Measurements from ENCODE around the gene TAF7L. TPM values are rescaled to one million over a fixed set of nuclear protein-coding genes. Genes with fewer than 3 reads are reported as not detected.
A peak's percentile ranks its signal among the peaks of the same experiment; 100 is the strongest.
"Not testable (repeated sequence)": the region's sequence is repeated elsewhere in the genome, so short reads cannot be mapped to it uniquely, and the experiment has no call there.

The TAF7L gene
- not detected for total RNA-seq

- Mint-ChIP-seq H3K9me3 (no peaks in the 10 kb centered on the region), H3K4me1 (no peaks in the 10 kb centered on the region), H3K36me3 (ENCODE audit: low read depth) (no peaks in the 10 kb centered on the region), H3K4me3 (no peak within 1 kb of the TSS), H3K27ac (no peak within 1 kb of the TSS), H3K27me3 (peaks cover 9% of the 10 kb centered on the region)
- POLR2A ChIA-PET = no interaction called here
- CTCF ChIA-PET = no interaction called here
- DNase-seq = no peak
Measured at GRCh38 chrX:101290957-101291603, at the start of gene TAF7L. TAF7L (minus strand) TSS chrX:101291334; CDS start chrX:101287543, 3,791 bp downstream.

- ChIA-PET CTCF (interaction anchor here (1.2 kb wide), 1 partner anchor 50 kb away, joined by 3 read pairs; no protein-coding TSS in a partner anchor), POLR2A (no interaction called here)
- no peak overlapping the region for H3K4me3 Mint-ChIP-seq
- H3K27me3 Mint-ChIP-seq = no peaks in the 10 kb centered on the region
- no peak for DNase-seq
- no peaks in the 10 kb centered on the region for H3K36me3 Mint-ChIP-seq (ENCODE audit: low read depth)
- H3K9me3 Mint-ChIP-seq = no peaks in the 10 kb centered on the region
- no peak overlapping the region for H3K27ac Mint-ChIP-seq
- no peaks in the 10 kb centered on the region for H3K4me1 Mint-ChIP-seq
Measured at GRCh38 chrX:101337776-101338271, 46.7 kb upstream of the TAF7L start.

- H3K36me3 Mint-ChIP-seq (ENCODE audit: low read depth); H3K27me3 Mint-ChIP-seq; DNase-seq; H3K9me3 Mint-ChIP-seq; POLR2A ChIA-PET; H3K27ac Mint-ChIP-seq; H3K4me1 Mint-ChIP-seq; H3K4me3 Mint-ChIP-seq; CTCF ChIA-PET: not testable (repeated sequence)
Measured at GRCh38 chrX:101334310-101334709, 43.2 kb upstream of the TAF7L start.

- POLR2A ChIA-PET; DNase-seq; H3K36me3 Mint-ChIP-seq (ENCODE audit: low read depth); H3K27ac Mint-ChIP-seq; H3K4me1 Mint-ChIP-seq; H3K27me3 Mint-ChIP-seq; H3K4me3 Mint-ChIP-seq; H3K9me3 Mint-ChIP-seq: not testable (repeated sequence)
- CTCF ChIA-PET = interaction anchor here (0.6 kb wide), 1 partner anchor 43 kb away, joined by 3 read pairs; no protein-coding TSS in a partner anchor
Measured at GRCh38 chrX:101326600-101326999, 35.5 kb upstream of the TAF7L start.

- ChIA-PET POLR2A (no interaction called here), CTCF (no interaction called here)
- DNase-seq = no peak
- Mint-ChIP-seq H3K27me3 (no peaks in the 10 kb centered on the region), H3K4me3 (no peak overlapping the region), H3K36me3 (ENCODE audit: low read depth) (no peaks in the 10 kb centered on the region), H3K9me3 (no peaks in the 10 kb centered on the region), H3K4me1 (no peaks in the 10 kb centered on the region), H3K27ac (no peak overlapping the region)
Measured at GRCh38 chrX:101303790-101304189, 12.7 kb upstream of the TAF7L start.

GRCh38 chrX:101295603-101296002 is 4.5 kb upstream of the TAF7L start:
- H3K4me3 Mint-ChIP-seq; H3K4me1 Mint-ChIP-seq; DNase-seq; CTCF ChIA-PET; H3K27me3 Mint-ChIP-seq; H3K27ac Mint-ChIP-seq; H3K9me3 Mint-ChIP-seq; H3K36me3 Mint-ChIP-seq (ENCODE audit: low read depth); POLR2A ChIA-PET: not testable (repeated sequence)

GRCh38 chrX:101287402-101287801 is 3.7 kb downstream of the TAF7L start:
- POLR2A ChIA-PET = no interaction called here
- Mint-ChIP-seq H3K27me3 (peaks cover 7% of the 10 kb centered on the region), H3K4me3 (no peak overlapping the region), H3K9me3 (no peaks in the 10 kb centered on the region), H3K4me1 (no peaks in the 10 kb centered on the region), H3K27ac (no peak overlapping the region), H3K36me3 (ENCODE audit: low read depth) (no peaks in the 10 kb centered on the region)
- peak; percentile 28 for DNase-seq
- CTCF ChIA-PET = interaction anchor here (1.1 kb wide), 1 partner anchor 13 kb away, joined by 3 read pairs; no protein-coding TSS in a partner anchor

GRCh38 chrX:101276238-101276637 is 14.9 kb downstream of the TAF7L start:
- no peak for DNase-seq
- Mint-ChIP-seq H3K27me3 (no peaks in the 10 kb centered on the region), H3K4me3 (no peak overlapping the region), H3K36me3 (ENCODE audit: low read depth) (no peaks in the 10 kb centered on the region), H3K9me3 (no peaks in the 10 kb centered on the region), H3K4me1 (no peaks in the 10 kb centered on the region), H3K27ac (no peak overlapping the region)
- CTCF ChIA-PET = no interaction called here
- POLR2A ChIA-PET = no interaction called here

- no peaks in the 10 kb centered on the region for H3K36me3 Mint-ChIP-seq (ENCODE audit: low read depth)
- no peak overlapping the region for H3K27ac Mint-ChIP-seq
- POLR2A ChIA-PET = no interaction called here
- H3K9me3 Mint-ChIP-seq = no peaks in the 10 kb centered on the region
- no peak for DNase-seq
- H3K27me3 Mint-ChIP-seq = no peaks in the 10 kb centered on the region
- CTCF ChIA-PET = interaction anchor here (1.0 to 1.1 kb wide), 2 partner anchors 10 to 14 kb away, joined by 3 read pairs; no protein-coding TSS in a partner anchor
- no peak overlapping the region for H3K4me3 Mint-ChIP-seq
- H3K4me1 Mint-ChIP-seq = no peaks in the 10 kb centered on the region
Measured at GRCh38 chrX:101274198-101274597, 16.9 kb downstream of the TAF7L start.

GRCh38 chrX:101265869-101266428 is 25.2 kb downstream of the TAF7L start:
- ChIA-PET POLR2A (no interaction called here), CTCF (no interaction called here)
- no peak for DNase-seq
- no peaks in the 10 kb centered on the region for H3K36me3 Mint-ChIP-seq (ENCODE audit: low read depth)
- H3K4me3 Mint-ChIP-seq = no peak overlapping the region
- H3K27ac Mint-ChIP-seq = no peak overlapping the region
- H3K27me3 Mint-ChIP-seq = no peaks in the 10 kb centered on the region
- no peaks in the 10 kb centered on the region for H3K9me3 Mint-ChIP-seq
- no peaks in the 10 kb centered on the region for H3K4me1 Mint-ChIP-seq

GRCh38 chrX:101263766-101264165 is 27.4 kb downstream of the TAF7L start:
- POLR2A ChIA-PET = no interaction called here
- H3K4me1 Mint-ChIP-seq = peaks cover 2% of the 10 kb centered on the region
- DNase-seq = no peak
- H3K9me3 Mint-ChIP-seq = no peaks in the 10 kb centered on the region
- CTCF ChIA-PET = interaction anchor here (1.2 kb wide), 1 partner anchor 11 kb away, joined by 3 read pairs; no protein-coding TSS in a partner anchor
- H3K36me3 Mint-ChIP-seq (ENCODE audit: low read depth) = no peaks in the 10 kb centered on the region
- no peak overlapping the region for H3K27ac Mint-ChIP-seq
- H3K4me3 Mint-ChIP-seq = no peak overlapping the region
- no peaks in the 10 kb centered on the region for H3K27me3 Mint-ChIP-seq

GRCh38 chrX:101262590-101262989 is 28.5 kb downstream of the TAF7L start:
- H3K4me3 Mint-ChIP-seq = no peak overlapping the region
- H3K9me3 Mint-ChIP-seq = no peaks in the 10 kb centered on the region
- CTCF ChIA-PET = no interaction called here
- peaks cover 12% of the 10 kb centered on the region for H3K4me1 Mint-ChIP-seq
- no peak overlapping the region for H3K27ac Mint-ChIP-seq
- no peak for DNase-seq
- POLR2A ChIA-PET = no interaction called here
- H3K36me3 Mint-ChIP-seq (ENCODE audit: low read depth) = no peaks in the 10 kb centered on the region
- H3K27me3 Mint-ChIP-seq = no peaks in the 10 kb centered on the region

GRCh38 chrX:101260435-101260834 is 30.7 kb downstream of the TAF7L start:
- Mint-ChIP-seq H3K4me1 (peaks cover 15% of the 10 kb centered on the region), H3K4me3 (no peak overlapping the region), H3K36me3 (ENCODE audit: low read depth) (no peaks in the 10 kb centered on the region), H3K27ac (peak overlapping the region; percentile 31), H3K27me3 (no peaks in the 10 kb centered on the region), H3K9me3 (no peaks in the 10 kb centered on the region)
- ChIA-PET POLR2A (no interaction called here), CTCF (interaction anchor here (0.6 kb wide), 1 partner anchor 101 kb away, joined by 5 read pairs; no protein-coding TSS in a partner anchor)
- DNase-seq = no peak

- no peak overlapping the region for H3K27ac Mint-ChIP-seq
- no peak for DNase-seq
- ChIA-PET CTCF (no interaction called here), POLR2A (no interaction called here)
- H3K4me3 Mint-ChIP-seq = no peak overlapping the region
- no peaks in the 10 kb centered on the region for H3K9me3 Mint-ChIP-seq
- H3K4me1 Mint-ChIP-seq = peaks cover 15% of the 10 kb centered on the region
- H3K36me3 Mint-ChIP-seq (ENCODE audit: low read depth) = no peaks in the 10 kb centered on the region
- H3K27me3 Mint-ChIP-seq = no peaks in the 10 kb centered on the region
Measured at GRCh38 chrX:101258259-101258581, 32.9 kb downstream of the TAF7L start.

Data from activated CD4-positive, alpha-beta T cell treated with anti-CD3 and anti-CD28 coated beads, Interleukin-2, amount 10 ng/mL, durations not matched to agents 7 days and 5 days (primary cell).